ENCODE measurements around the gene C1orf21.

The C1orf21 gene

GRCh38 chr1:184385865-184386311, 941 bp upstream of the C1orf21 start:
- H3K4me3 ChIP-seq (ENCODE audit: low read length) = peak overlapping the region; percentile 89
- DNase-seq (ENCODE audit: low read depth) = no peak
- TF ChIP-seq CTCF (IDR thresholded peaks at IDR 0.05; ENCODE audit: insufficient read depth, low read depth, low read length, missing control alignments) = no peak

- H3K4me3 ChIP-seq (ENCODE audit: low read length) = peak overlapping the region; percentile 89
- no peak for TF ChIP-seq CTCF (IDR thresholded peaks at IDR 0.05; ENCODE audit: insufficient read depth, low read depth, low read length, missing control alignments)
- DNase-seq (ENCODE audit: low read depth) = no peak
These were observed 243 bp downstream of the C1orf21 start for GRCh38 chr1:184387069-184387475.

GRCh38 chr1:184387476-184388318, 868 bp downstream of the C1orf21 start:
- H3K4me3 ChIP-seq (ENCODE audit: low read length) = peak overlapping the region; percentile 89
- DNase-seq (ENCODE audit: low read depth) = peak; percentile 48
- peak; percentile 13 for TF ChIP-seq CTCF (IDR thresholded peaks at IDR 0.05; ENCODE audit: insufficient read depth, low read depth, low read length, missing control alignments)

- no peak for TF ChIP-seq CTCF (IDR thresholded peaks at IDR 0.05; ENCODE audit: insufficient read depth, low read depth, low read length, missing control alignments)
- DNase-seq (ENCODE audit: low read depth) = peak; percentile 90
- H3K4me3 ChIP-seq (ENCODE audit: low read length) = peak overlapping the region; percentile 89
These were observed 1.6 kb downstream of the C1orf21 start for GRCh38 chr1:184388319-184388889.

- DNase-seq (ENCODE audit: low read depth) = no peak
- no peak for TF ChIP-seq CTCF (IDR thresholded peaks at IDR 0.05; ENCODE audit: insufficient read depth, low read depth, low read length, missing control alignments)
- H3K4me3 ChIP-seq (ENCODE audit: low read length) = peak overlapping the region; percentile 89
These were observed 2.1 kb downstream of the C1orf21 start for GRCh38 chr1:184388971-184389370.

GRCh38 chr1:184389446-184389845, 2.6 kb downstream of the C1orf21 start:
- no peak for TF ChIP-seq CTCF (IDR thresholded peaks at IDR 0.05; ENCODE audit: insufficient read depth, low read depth, low read length, missing control alignments)
- H3K4me3 ChIP-seq (ENCODE audit: low read length) = no peak overlapping the region
- peak; percentile 52 for DNase-seq (ENCODE audit: low read depth)
